ENCODE measurements around the gene NR1D2. TPM values are rescaled to one million over a fixed set of nuclear protein-coding genes. Genes with fewer than 3 reads are reported as not detected.

NR1D2 gene
- total RNA-seq, 1 donor from 2014 or later = 17.2 TPM

DNA sequence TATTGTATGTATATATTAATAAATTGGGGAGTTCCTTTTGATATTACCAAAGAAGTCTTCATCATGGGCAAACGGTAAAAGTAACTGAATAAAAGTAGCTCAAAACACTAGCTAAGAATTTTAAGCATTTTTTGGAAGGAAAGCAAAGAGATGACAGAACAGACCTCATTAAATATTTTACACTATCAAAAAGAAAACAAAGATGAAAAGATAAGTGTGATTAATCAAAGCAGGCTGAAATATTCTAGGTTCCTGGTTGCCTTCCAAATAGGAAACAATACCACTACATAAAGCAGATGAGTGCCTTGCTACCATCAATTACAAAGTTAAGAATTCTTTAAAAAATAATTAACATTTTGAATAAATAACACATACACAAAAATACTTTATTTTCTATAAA is 31.9 kb upstream of the NR1D2 start:
- no peaks in the 10 kb centered on the region for H3K9me3 Mint-ChIP-seq (ENCODE audit: unreplicated experiment)
- DNase-seq (ENCODE audit: low spot score) = no peak
- TF ChIP-seq, protein P1, sequence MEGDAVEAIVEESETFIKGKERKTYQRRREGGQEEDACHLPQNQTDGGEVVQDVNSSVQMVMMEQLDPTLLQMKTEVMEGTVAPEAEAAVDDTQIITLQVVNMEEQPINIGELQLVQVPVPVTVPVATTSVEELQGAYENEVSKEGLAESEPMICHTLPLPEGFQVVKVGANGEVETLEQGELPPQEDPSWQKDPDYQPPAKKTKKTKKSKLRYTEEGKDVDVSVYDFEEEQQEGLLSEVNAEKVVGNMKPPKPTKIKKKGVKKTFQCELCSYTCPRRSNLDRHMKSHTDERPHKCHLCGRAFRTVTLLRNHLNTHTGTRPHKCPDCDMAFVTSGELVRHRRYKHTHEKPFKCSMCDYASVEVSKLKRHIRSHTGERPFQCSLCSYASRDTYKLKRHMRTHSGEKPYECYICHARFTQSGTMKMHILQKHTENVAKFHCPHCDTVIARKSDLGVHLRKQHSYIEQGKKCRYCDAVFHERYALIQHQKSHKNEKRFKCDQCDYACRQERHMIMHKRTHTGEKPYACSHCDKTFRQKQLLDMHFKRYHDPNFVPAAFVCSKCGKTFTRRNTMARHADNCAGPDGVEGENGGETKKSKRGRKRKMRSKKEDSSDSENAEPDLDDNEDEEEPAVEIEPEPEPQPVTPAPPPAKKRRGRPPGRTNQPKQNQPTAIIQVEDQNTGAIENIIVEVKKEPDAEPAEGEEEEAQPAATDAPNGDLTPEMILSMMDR (IDR thresholded peaks at IDR 0.05; ENCODE audit: unreplicated experiment) = no peak
- H3K4me3 Mint-ChIP-seq (ENCODE audit: unreplicated experiment) = no peak overlapping the region
- peaks cover 21% of the 10 kb centered on the region for H3K4me1 Mint-ChIP-seq (ENCODE audit: unreplicated experiment)
- no peak overlapping the region for H3K27ac Mint-ChIP-seq (ENCODE audit: unreplicated experiment)
- H3K27me3 Mint-ChIP-seq (ENCODE audit: unreplicated experiment) = peaks cover 5% of the 10 kb centered on the region
- peaks cover 8% of the 10 kb centered on the region for H3K36me3 Mint-ChIP-seq (ENCODE audit: low read depth, unreplicated experiment)

DNA sequence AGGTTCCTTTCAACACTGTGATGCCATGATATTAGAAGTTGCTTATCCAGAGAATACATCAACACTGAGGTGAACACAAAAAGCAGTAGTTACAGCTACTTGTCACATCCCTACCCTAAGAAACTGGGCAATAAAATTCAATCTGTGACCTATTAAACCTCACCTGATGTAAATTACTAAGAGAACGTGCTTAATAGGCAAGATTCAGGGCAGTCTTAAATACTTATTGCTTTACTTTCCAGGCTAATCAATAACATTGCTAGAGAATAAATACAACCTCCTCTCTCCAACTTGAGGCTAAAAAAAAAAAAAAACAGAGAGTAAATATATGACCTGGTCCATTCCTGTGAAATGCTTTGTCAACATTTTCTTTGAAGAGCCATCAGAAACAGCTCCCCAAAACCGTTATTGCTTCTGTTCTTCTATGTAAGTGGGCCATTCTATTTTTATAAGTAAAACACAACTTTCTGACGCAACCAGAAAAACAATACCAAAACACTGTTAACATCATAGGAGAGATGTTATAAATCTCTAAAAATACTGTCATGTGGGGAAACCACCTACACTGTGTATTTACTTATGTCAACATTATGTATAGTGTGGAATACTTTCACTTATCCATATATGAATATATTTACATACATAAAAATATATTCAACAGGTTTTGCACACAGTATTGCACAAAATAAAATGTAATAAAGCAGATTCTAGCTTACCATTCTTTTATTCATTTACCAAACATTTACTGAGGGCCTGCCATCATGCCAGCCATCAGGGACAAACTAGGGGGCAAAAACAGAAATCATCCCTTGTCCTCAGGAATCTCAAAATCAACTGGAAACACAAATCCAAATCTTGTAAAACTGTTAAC is 31.0 kb upstream of the NR1D2 start:
- Mint-ChIP-seq H3K4me1 (ENCODE audit: unreplicated experiment) (peaks cover 29% of the 10 kb centered on the region), H3K9me3 (ENCODE audit: unreplicated experiment) (no peaks in the 10 kb centered on the region)

DNA sequence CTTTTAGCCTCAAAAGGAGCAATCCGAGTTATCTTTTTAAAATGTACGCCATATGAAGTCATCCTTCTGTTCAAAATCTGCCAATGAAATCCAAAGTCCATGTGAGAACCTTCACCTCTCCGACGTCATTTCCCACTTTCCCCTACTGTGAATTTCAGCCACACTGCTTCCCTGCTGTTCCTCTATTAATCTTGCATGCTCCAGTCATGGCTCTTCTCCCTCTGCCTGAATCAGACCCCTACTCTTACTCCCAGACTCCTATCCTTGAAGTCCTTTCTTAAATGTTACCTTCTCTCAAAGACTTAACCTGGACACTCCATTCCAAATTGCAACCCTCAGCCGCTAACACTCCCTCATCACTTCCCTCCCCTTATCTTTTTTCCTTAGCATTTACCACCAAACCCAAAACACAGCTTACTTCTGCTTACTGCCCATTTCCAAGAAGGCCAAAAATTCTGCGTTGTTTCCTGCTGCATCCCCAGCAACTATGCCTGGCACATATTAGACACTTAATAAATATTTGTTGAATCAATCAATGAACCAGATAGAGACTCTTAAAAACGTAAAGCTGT is 29.5 kb upstream of the NR1D2 start:
- TF ChIP-seq, protein P1 (IDR thresholded peaks at IDR 0.05; ENCODE audit: unreplicated experiment) = no peak
- H3K36me3 Mint-ChIP-seq (ENCODE audit: low read depth, unreplicated experiment) = peaks cover 31% of the 10 kb centered on the region

More for the DNA sequence above, 31.0 kb upstream of the NR1D2 start:
- no peak overlapping the region for H3K4me3 Mint-ChIP-seq (ENCODE audit: unreplicated experiment)
- H3K27ac Mint-ChIP-seq (ENCODE audit: unreplicated experiment) = no peak overlapping the region
- H3K27me3 Mint-ChIP-seq (ENCODE audit: unreplicated experiment) = peaks cover 8% of the 10 kb centered on the region
- H3K36me3 Mint-ChIP-seq (ENCODE audit: low read depth, unreplicated experiment) = peaks cover 17% of the 10 kb centered on the region
- TF ChIP-seq, protein P1 (IDR thresholded peaks at IDR 0.05; ENCODE audit: unreplicated experiment) = no peak
- DNase-seq (ENCODE audit: low spot score) = no peak

DNA sequence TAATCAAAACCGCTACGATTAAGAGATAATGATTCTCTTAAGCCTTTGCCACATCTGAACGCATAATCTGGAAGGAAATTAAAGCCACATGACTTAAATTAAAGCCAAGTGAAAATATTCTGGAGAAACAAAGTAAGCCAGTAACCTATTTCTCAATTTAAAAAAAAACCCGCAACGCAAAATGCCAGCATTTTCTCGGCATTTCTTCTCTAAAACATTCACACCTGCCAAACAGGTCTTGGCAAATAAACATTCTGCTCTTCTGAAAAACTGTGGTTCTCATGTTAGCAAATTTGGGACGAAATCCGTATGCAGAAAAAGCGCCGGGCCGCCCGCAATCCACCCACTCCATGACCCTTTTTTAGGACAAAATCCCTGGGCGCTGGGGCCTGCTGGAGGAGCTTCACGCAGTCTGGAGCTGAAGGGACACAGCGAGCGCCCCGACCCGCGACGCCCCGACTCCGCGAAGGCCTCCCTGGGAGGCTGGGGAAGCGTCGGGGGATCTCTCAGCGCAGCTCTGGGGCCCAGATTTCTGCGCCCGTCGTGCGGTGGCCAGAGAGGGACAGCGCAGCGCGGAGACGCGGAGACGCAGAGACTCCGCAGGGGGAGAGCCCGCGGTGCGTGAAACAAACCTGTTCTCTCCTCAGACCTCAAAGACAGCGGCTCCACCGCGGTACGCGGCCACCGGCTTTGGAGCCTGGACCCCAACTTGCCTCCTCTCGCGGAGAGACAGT is 28.8 kb upstream of the NR1D2 start:
- Mint-ChIP-seq H3K36me3 (ENCODE audit: low read depth, unreplicated experiment) (peaks cover 31% of the 10 kb centered on the region), H3K9me3 (ENCODE audit: unreplicated experiment) (no peaks in the 10 kb centered on the region)
- TF ChIP-seq, protein P1 (IDR thresholded peaks at IDR 0.05; ENCODE audit: unreplicated experiment) = no peak

More for the DNA sequence above, 29.5 kb upstream of the NR1D2 start:
- DNase-seq (ENCODE audit: low spot score) = no peak
- Mint-ChIP-seq H3K9me3 (ENCODE audit: unreplicated experiment) (no peaks in the 10 kb centered on the region), H3K27me3 (ENCODE audit: unreplicated experiment) (peaks cover 8% of the 10 kb centered on the region), H3K4me1 (ENCODE audit: unreplicated experiment) (peaks cover 29% of the 10 kb centered on the region), H3K4me3 (ENCODE audit: unreplicated experiment) (peak overlapping the region; percentile 99), H3K27ac (ENCODE audit: unreplicated experiment) (peak overlapping the region; percentile 68)

More for the DNA sequence above, 28.8 kb upstream of the NR1D2 start:
- Mint-ChIP-seq H3K27me3 (ENCODE audit: unreplicated experiment) (peaks cover 8% of the 10 kb centered on the region), H3K27ac (ENCODE audit: unreplicated experiment) (peak overlapping the region; percentile 96), H3K4me1 (ENCODE audit: unreplicated experiment) (peaks cover 29% of the 10 kb centered on the region), H3K4me3 (ENCODE audit: unreplicated experiment) (peak overlapping the region; percentile 99)
- DNase-seq (ENCODE audit: low spot score) = no peak
